Osteoblast (primary cell): ENCODE data around the gene PTPRF. TPM values are rescaled to one million over a fixed set of nuclear protein-coding genes. Genes with fewer than 3 reads are reported as not detected.

Source experiments
- DNase-seq: peaks from one replicate; pipeline ENCODE4 v3.0.0; 2011; ENCODE audit warnings: low spot score, mixed read lengths; ENCODE audit not compliant: insufficient read length; ENCODE audit errors: missing footprints
- H2AFZ ChIP-seq: 2 replicates; pipeline ENCODE4 v1.6.0; 2011; ENCODE audit warnings: mild to moderate bottlenecking, low read length
- H3K27ac ChIP-seq: 2 replicates; pipeline ENCODE4 v1.5.1; 2011; ENCODE audit warnings: mild to moderate bottlenecking, low read depth, low read length, moderate library complexity
- H3K27me3 ChIP-seq: 2 replicates; pipeline ENCODE4 v1.6.0; 2012; ENCODE audit warnings: mild to moderate bottlenecking, control low read depth, inconsistent platforms, low read length, moderate library complexity; ENCODE audit not compliant: insufficient read depth
- H3K36me3 ChIP-seq: 2 replicates; pipeline ENCODE4 v1.5.1; 2011; ENCODE audit warnings: mild to moderate bottlenecking, low read length, control low read depth, moderate library complexity; ENCODE audit not compliant: insufficient read depth
- H3K4me1 ChIP-seq: 2 replicates; pipeline ENCODE4 v1.5.1; 2011; ENCODE audit warnings: mild to moderate bottlenecking, low read length, control low read depth, moderate library complexity; ENCODE audit not compliant: insufficient read depth
- H3K4me2 ChIP-seq: 2 replicates; pipeline ENCODE4 v1.6.0; 2011; ENCODE audit warnings: mild to moderate bottlenecking, low read length; ENCODE audit not compliant: insufficient read depth
- H3K4me3 ChIP-seq: fragments of 200-600 bp; sonication (generic); 3 replicates; pipeline ENCODE4 v1.5.1; 2012; ENCODE audit warnings: mild to moderate bottlenecking, low read length, inconsistent platforms; ENCODE audit not compliant: insufficient read depth
- H3K79me2 ChIP-seq: 2 replicates; pipeline ENCODE4 v1.6.0; 2012; ENCODE audit warnings: mild to moderate bottlenecking, low read length, control low read depth, inconsistent platforms; ENCODE audit not compliant: insufficient read depth
- H3K9me3 ChIP-seq: 2 replicates; pipeline ENCODE4 v1.5.1; 2011; ENCODE audit warnings: low read depth, low read length, control low read depth
- H4K20me1 ChIP-seq: 2 replicates; pipeline ENCODE4 v1.6.0; 2012; ENCODE audit warnings: mild to moderate bottlenecking, low read length, control low read depth; ENCODE audit not compliant: insufficient read depth
- CTCF ChIP-seq: IDR thresholded peaks from 2 replicates; pipeline ENCODE4 v1.5.1; 2011; ENCODE audit warnings: mild to moderate bottlenecking, low read depth, low read length, moderate library complexity; ENCODE audit errors: extremely low read depth
- total RNA-seq: library from RNA; depleted of rRNA; stranded (reverse); fragments of >200 nt; gene quantifications from 2 replicates; pipeline ENCODE4 v1.2.3, GENCODE V29; 2012

Gene PTPRF
- total RNA-seq, 1 donor = 13.0 TPM

- Histone ChIP-seq H4K20me1 (no peaks in the 10 kb centered on the region), H3K4me1 (no peaks in the 10 kb centered on the region), H3K27me3 (no peaks in the 10 kb centered on the region), H3K4me2 (no peak overlapping the region), H3K4me3 (no peak overlapping the region), H3K79me2 (no peaks in the 10 kb centered on the region), H2AFZ (no peak overlapping the region), H3K36me3 (no peaks in the 10 kb centered on the region), H3K27ac (no peak overlapping the region), H3K9me3 (no peaks in the 10 kb centered on the region)
- DNase-seq = no peak
- TF ChIP-seq CTCF = no peak
Measured at GRCh38 chr1:43505077-43505780, 25.5 kb upstream of the PTPRF start.

- DNase-seq = no peak
- no peaks in the 10 kb centered on the region for H3K36me3 ChIP-seq
- no peaks in the 10 kb centered on the region for H3K4me1 ChIP-seq
- H3K27ac ChIP-seq = no peak overlapping the region
- no peak overlapping the region for H2AFZ ChIP-seq
- H3K79me2 ChIP-seq = no peaks in the 10 kb centered on the region
- H3K9me3 ChIP-seq = no peaks in the 10 kb centered on the region
- H3K27me3 ChIP-seq = no peaks in the 10 kb centered on the region
- TF ChIP-seq CTCF = no peak
- H3K4me3 ChIP-seq = no peak overlapping the region
- no peak overlapping the region for H3K4me2 ChIP-seq
- H4K20me1 ChIP-seq = no peaks in the 10 kb centered on the region
Measured at GRCh38 chr1:43506233-43506632, 24.4 kb upstream of the PTPRF start.

- no peak overlapping the region for H3K27ac ChIP-seq
- no peak overlapping the region for H3K4me2 ChIP-seq
- H2AFZ ChIP-seq = no peak overlapping the region
- no peaks in the 10 kb centered on the region for H4K20me1 ChIP-seq
- H3K36me3 ChIP-seq = no peaks in the 10 kb centered on the region
- TF ChIP-seq CTCF = no peak
- no peak for DNase-seq
- H3K9me3 ChIP-seq = no peaks in the 10 kb centered on the region
- H3K79me2 ChIP-seq = no peaks in the 10 kb centered on the region
- H3K27me3 ChIP-seq = no peaks in the 10 kb centered on the region
- H3K4me1 ChIP-seq = no peaks in the 10 kb centered on the region
- no peak overlapping the region for H3K4me3 ChIP-seq
Measured at GRCh38 chr1:43507296-43508295, 23.1 kb upstream of the PTPRF start.
